Stimulated activated CD4-positive, alpha-beta T cell treated with anti-CD3 and anti-CD28 coated beads, Interleukin-4, amount 100 ng/mL, for 24 hours (primary cell): Measurements from ENCODE around the gene ARHGEF11.

ENCODE experiments used
- DNase-seq: peaks from one replicate; pipeline ENCODE4 v3.0.0-alpha.2; 2020

Gene ARHGEF11

GRCh38 chr1:156999596-157000320, 45.8 kb downstream of the ARHGEF11 start:
- DNase-seq, result no peak

GRCh38 chr1:156998840-156999500, 46.6 kb downstream of the ARHGEF11 start:
- no peak for DNase-seq

- no peak for DNase-seq
These were observed 47.2 kb downstream of the ARHGEF11 start for GRCh38 chr1:156998301-156998700.

GRCh38 chr1:156995412-156995811, 50.1 kb downstream of the ARHGEF11 start:
- no peak for DNase-seq

DNA sequence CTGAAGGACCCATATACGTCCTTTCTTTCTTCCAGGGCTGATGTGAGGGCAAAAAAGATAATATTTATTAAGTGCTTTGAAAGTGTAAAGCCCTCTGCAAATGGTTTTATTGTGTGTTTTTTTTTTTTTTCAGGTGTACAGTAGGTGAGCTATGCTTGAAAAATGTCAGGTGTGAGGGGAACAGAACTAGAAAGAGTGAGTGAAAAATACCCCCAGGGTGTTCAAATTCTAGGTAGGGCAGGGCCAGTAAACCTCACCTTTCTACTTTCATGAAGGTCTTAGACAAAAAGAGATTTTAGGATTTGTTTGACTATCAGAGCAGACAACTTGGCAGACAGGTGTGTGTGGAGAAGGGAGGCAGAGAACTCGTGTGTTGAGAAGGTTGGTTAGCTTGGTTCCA, 51.3 kb downstream of the ARHGEF11 start:
- no peak for DNase-seq

DNA sequence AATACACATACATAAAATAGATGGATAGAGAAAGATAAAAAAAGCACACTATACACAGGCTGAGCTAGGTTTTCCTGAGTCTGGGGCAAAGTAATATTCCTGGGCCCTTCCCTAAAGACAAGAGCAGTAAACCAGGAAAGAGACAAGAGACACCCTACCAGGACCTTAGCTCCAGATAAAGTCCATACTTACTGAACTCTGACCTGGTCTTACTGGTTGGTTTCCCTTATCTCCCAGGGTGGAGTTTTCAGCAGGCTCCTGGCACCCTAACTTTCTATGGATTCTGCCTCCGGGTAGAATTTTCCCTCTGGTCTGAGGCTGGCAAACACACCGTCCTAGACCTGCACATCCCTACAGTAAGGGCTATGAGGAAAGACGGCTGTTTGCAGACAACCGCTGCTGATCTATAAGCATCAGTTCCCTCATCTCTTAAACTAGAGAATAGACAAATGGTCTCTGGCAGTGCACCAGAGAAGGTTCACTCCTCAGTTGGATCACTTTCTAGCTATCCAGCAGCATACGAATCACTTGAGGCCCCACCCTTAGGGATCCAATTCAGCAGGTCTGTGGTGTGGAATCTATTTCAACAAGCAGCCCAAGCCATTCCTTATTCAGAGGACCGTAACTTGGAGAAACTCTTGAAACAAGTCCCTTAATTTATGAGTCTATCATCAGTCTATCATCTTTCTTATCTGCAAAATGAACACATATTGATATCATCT, 52.0 kb downstream of the ARHGEF11 start:
- no peak for DNase-seq

DNA sequence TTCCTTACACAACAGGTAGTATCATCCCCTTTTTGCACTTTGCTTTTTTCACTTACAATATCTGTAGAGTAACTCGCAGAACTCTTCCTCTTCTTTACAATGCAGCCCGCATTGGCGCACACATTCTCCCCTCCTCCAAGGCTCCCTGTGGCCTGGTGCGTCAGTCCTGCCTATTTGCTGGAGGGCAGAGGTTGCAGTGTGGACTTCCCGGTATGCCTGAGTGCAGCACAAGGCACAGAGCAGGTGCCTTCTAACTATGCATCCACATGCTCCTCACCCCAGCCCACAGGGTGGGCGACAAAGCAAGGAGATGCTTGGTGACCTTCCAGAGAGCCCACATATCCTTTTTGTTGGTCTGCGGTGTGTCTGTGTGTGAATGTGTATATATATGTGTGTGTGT, 53.3 kb downstream of the ARHGEF11 start:
- no peak for DNase-seq

DNA sequence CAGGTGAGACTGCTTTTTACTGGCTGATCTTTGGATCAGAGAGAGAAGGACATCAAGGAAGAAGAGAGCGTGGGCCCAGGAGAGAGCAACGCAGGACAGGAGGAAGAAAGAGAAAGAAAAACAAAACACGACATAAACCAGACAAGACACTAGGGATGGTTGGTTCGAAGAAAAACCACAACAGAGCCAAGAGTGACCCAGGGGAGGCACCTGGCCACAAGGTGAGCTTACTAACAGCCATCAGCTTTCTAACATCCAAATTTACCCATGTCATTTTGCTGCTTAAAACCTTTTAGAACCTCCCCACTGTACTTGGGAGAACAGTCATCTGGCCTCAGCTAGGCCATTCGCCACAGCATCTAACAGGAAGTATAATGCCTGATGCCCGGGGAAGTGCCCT, 57.8 kb downstream of the ARHGEF11 start:
- no peak for DNase-seq

GRCh38 chr1:156980551-156980950, 65.0 kb downstream of the ARHGEF11 start:
- DNase-seq, result no peak

- no peak for DNase-seq
These were observed 70.5 kb downstream of the ARHGEF11 start for GRCh38 chr1:156975084-156975483.

- no peak for DNase-seq
These were observed 72.1 kb downstream of the ARHGEF11 start for GRCh38 chr1:156973417-156973816.

DNA sequence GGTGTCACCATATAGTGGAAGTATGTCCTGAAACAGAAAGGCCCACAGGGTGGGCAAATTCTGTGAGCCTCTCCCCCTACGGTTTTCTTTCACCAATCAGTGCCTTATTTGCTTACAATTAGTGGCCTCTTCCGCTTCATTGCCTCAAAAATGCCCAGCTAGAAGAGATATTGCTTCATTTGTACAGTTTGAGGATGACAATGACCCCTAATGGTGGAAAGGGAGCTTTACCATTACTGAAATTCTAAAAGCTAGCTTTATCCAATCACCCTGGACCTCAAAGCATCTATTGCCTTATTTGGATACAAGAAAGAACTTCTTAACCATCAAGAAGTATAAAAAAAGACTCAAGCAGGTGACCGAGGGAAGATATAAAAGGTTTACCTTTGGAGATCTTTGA, 75.5 kb downstream of the ARHGEF11 start:
- no peak for DNase-seq

DNA sequence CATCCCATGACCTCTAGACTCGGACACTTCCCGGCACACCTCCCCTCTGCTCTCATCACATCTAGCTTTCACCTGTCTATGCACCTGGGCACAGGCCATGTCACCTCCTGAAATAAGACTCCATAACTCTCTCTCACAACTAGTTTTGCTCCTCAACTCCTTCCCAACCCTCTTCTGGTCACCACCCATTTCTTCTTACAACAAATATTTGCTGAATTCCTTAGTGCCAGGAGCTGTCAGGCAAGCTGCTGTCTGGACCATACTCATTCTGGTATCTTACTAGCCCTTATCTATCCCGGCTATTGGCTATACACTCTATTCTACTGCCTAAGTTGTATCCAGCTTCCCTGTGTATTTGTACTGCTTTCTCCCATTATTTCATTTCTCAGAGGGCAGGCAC, 76.0 kb downstream of the ARHGEF11 start:
- DNase-seq, result no peak

DNA sequence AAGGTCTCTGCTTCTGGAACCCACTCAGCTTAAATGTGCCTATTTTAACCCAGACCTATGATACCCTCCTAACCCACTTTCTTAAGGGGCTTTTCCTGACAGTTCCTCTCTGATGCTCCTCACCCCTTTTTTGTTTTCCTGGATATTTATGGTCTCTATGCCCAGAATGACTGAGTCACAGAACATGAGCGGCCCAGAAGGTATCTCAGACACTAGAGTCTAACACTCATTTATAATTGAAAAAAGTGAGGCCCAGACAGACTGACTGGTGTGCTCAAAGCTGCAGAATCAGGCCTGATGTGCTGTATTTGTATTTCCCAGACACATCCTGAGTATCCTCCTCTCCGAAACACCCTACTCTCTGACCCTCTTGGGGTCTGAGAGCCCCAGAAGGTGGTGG, 81.1 kb downstream of the ARHGEF11 start:
- no peak for DNase-seq

DNA sequence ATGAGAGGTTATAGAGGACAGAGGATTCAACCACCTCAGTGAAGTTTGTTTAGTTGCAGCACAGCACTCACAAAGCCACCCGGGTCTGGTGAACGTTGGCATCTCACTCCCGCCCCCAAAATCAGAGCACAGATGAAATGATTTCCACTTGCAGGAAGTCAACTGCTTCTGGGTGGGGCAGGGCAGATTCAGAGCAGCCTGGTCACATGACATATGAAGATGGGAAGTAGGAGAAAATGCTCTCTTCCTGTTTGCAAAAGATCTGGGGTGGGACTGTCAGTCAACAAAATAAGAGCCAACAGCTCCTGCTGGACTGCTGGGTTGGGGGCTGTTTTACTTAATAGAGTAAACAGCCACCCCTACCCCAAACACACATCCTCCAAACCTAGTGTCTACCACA, 81.9 kb downstream of the ARHGEF11 start:
- peak; percentile 32 for DNase-seq

- peak; percentile 11 for DNase-seq
These were observed 83.8 kb downstream of the ARHGEF11 start for GRCh38 chr1:156961709-156962108.

DNA sequence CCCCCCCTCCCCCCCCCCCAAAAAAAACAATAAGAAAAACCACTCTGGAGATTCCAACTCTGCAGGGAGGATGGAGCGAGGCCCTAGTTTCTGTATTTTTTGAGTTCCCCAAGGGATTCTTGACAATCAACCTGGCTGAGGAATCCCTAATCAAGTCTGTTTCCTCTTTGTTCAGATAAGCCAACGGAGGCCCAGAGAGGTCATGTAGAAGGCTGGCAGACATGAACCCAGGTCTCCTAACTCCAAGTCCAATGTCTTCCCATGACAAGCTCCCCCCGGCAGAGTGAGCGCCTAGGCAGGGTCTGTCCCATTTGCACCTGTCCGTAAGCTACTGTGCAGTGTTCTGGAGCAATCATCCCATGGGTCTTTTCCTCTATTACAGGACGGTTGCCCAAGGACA, 85.6 kb downstream of the ARHGEF11 start:
- no peak for DNase-seq

DNA sequence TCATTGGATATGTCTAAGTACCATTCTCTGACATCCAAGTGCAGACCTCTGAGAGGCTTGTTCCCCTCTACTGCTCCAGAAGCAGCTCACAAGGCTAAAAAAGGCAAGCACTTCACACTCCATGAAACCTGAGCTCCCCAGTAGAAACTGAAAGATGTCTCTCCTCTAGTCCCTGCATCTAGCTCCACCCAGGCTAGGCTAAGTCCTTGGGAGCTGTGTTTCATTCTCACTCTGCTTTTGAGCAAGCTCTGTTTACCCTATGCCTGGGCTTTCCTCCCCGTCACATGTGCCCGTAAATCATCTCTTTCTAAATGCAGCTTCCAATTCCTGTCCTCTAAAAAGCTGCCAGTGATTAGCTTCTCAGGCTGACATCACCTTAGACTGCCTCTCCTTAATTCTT, 86.1 kb downstream of the ARHGEF11 start:
- no peak for DNase-seq

- no peak for DNase-seq
These were observed 87.3 kb downstream of the ARHGEF11 start for GRCh38 chr1:156958247-156958714.

DNA sequence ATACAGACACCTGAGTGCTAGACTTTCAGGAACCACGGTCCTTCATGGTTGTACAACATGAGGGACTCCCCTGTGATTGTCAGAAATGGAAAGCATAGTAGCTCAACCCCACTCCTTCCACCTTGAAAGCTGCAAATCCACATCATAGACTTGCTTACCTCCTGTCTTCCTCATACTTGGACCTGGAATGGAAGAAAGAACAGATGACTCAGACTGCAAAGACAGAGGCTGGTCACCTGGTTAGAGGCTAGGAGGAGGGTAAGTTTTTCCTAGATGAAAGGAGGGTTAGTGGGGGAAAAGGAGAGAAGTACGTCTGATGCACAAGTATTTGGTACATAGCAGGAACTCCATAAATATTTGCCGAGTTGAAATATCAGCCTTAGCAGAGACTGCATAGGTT, 87.9 kb downstream of the ARHGEF11 start:
- no peak for DNase-seq

DNA sequence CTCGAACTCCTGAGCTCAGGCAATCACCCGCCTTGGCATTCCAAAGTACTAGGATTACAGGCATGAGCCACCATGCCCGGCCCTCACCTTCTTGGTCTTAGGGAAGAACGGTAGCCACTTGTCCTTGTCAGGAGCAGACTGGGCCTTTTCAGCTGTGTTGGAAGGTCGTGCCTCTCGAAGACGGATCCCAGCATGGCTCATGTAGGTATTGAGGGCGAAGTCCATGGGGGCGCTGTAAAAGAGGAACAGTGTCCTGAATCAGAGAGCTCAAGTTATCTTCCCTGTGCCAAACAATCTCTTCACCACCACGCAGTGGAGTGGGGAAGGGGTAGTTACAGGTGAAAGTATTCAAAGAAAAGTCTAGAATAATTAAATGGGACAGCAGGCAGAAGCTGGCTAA, 89.2 kb downstream of the ARHGEF11 start:
- DNase-seq, result no peak

- no peak for DNase-seq
These were observed 92.0 kb downstream of the ARHGEF11 start for GRCh38 chr1:156953571-156953970.

DNA sequence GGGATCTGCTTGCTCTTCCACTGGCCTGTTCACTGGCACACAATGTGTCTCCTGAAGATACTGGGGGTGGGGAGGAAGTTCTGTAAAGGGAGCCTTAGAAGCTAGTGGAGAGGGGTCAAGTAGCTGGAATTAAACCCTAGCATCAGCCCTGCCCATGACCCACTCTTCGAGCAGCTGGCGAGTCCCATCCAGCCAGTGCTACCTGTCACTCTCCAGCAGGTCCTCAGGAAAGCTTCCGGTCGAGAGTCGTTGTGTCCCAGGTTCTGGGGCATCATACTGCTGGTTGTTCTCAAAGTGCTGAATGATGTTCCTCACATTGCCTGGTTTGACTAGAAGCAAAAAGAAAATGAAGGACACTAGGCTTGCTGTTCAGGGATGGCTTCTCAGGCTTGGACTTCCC, 94.2 kb downstream of the ARHGEF11 start:
- DNase-seq, result no peak

- DNase-seq, result no peak
These were observed 96.4 kb downstream of the ARHGEF11 start for GRCh38 chr1:156949127-156949526.
